Liver (tissue), 9 donors: Measurements from ENCODE around the gene SIGLEC14. TPM values are rescaled to one million over a fixed set of nuclear protein-coding genes. Genes with fewer than 3 reads are reported as not detected.

Experiments used
- DNase-seq: peaks from one replicate; pipeline ENCODE4 v3.0.0-alpha.2; 2017; ENCODE audit warnings: low spot score
- H3K27ac ChIP-seq, 2 donors: one replicate each; pipeline ENCODE4 v1.7.0; 2013; ENCODE audit warnings: inconsistent platforms in 2 of 2, low read length in 2 of 2, control low read depth in 1 of 2, low read depth in 1 of 2, mild to moderate bottlenecking in 1 of 2
- H3K27me3 ChIP-seq, 4 donors: one replicate each; pipeline versions ENCODE4 v1.6.1 to v1.7.0; 2013; ENCODE audit warnings: low read length in 3 of 4, inconsistent platforms in 1 of 4, mild to moderate bottlenecking in 1 of 4, moderate library complexity in 1 of 4; ENCODE audit not compliant: control insufficient read depth in 4 of 4, insufficient read depth in 4 of 4
- H3K36me3 ChIP-seq, 4 donors: one replicate each; pipeline versions ENCODE4 v1.6.1 to v1.7.0; 2013; ENCODE audit warnings: low read length in 3 of 4, mild to moderate bottlenecking in 3 of 4, low read depth in 1 of 4, moderate library complexity in 1 of 4; ENCODE audit not compliant: control insufficient read depth in 4 of 4, insufficient read depth in 3 of 4
- H3K4me1 ChIP-seq, 4 donors: one replicate each; pipeline versions ENCODE4 v1.6.1 to v1.7.0; 2013; ENCODE audit warnings: low read length in 3 of 4, mild to moderate bottlenecking in 3 of 4, moderate library complexity in 1 of 4; ENCODE audit not compliant: control insufficient read depth in 4 of 4, insufficient read depth in 4 of 4
- H3K4me3 ChIP-seq, 3 donors: one replicate each; pipeline versions ENCODE4 v1.6.1 to v1.7.0; 2013; ENCODE audit warnings: low read length in 3 of 3, control low read depth in 1 of 3, low read depth in 1 of 3, mild to moderate bottlenecking in 1 of 3
- H3K9ac ChIP-seq, 2 donors: one replicate each; pipeline ENCODE4 v1.7.0; 2013; ENCODE audit warnings: low read length in 2 of 2, mild to moderate bottlenecking in 2 of 2, moderate library complexity in 2 of 2, control low read depth in 1 of 2, low read depth in 1 of 2
- H3K9me3 ChIP-seq, 4 donors: one replicate each; pipeline versions ENCODE4 v1.6.1 to v1.7.0; 2013; ENCODE audit warnings: low read length in 3 of 4; ENCODE audit not compliant: control insufficient read depth in 4 of 4
- ATF3 ChIP-seq: IDR thresholded peaks from 2 replicates; pipeline ENCODE4 v1.6.1; 2016; ENCODE audit warnings: antibody characterized with exemption
- CTCF ChIP-seq: fragments of 150-350 bp; IDR thresholded peaks from 2 replicates; pipeline ENCODE4 v1.5.1; 2017; ENCODE audit warnings: improper control_type of control experiment, low read depth, low read length; ENCODE audit not compliant: missing input control
- FOXA1 ChIP-seq: IDR thresholded peaks from 2 replicates; pipeline ENCODE4 v1.6.1; 2016; ENCODE audit warnings: antibody characterized with exemption
- FOXA2 ChIP-seq: IDR thresholded peaks from 2 replicates; pipeline ENCODE4 v1.6.1; 2016; ENCODE audit warnings: antibody characterized with exemption
- GABPA ChIP-seq, 2 donors: IDR thresholded peaks in 1 of 2; conservative IDR thresholded peaks in 1 of 2; 2 replicates each; pipeline ENCODE4 v1.6.1; 2016; ENCODE audit warnings: antibody characterized with exemption in 2 of 2, mild to moderate bottlenecking in 1 of 2, moderate library complexity in 1 of 2
- HNF4A ChIP-seq, 2 donors: conservative IDR thresholded peaks; 2 replicates each; pipeline ENCODE4 v1.6.1; 2016; ENCODE audit warnings: antibody characterized with exemption in 2 of 2, mild to moderate bottlenecking in 2 of 2
- HNF4G ChIP-seq: IDR thresholded peaks from 2 replicates; pipeline ENCODE4 v1.6.1; 2016; ENCODE audit warnings: antibody characterized with exemption
- MAX ChIP-seq: IDR thresholded peaks from 2 replicates; pipeline ENCODE4 v1.6.1; 2016; ENCODE audit warnings: antibody characterized with exemption
- NR2F2 ChIP-seq: IDR thresholded peaks from 2 replicates; pipeline ENCODE4 v1.6.1; 2016; ENCODE audit warnings: antibody characterized with exemption
- RAD21 ChIP-seq, 2 donors: IDR thresholded peaks; 2 replicates each; pipeline ENCODE4 v1.6.1; 2016; ENCODE audit warnings: antibody characterized with exemption in 2 of 2, mild to moderate bottlenecking in 2 of 2
- REST ChIP-seq: IDR thresholded peaks from 2 replicates; pipeline ENCODE4 v1.6.1; 2016; ENCODE audit warnings: antibody characterized with exemption, mild to moderate bottlenecking
- RXRA ChIP-seq, 2 donors: IDR thresholded peaks; 2 replicates each; pipeline ENCODE4 v1.6.1; 2017 to 2018; ENCODE audit warnings: antibody characterized with exemption in 2 of 2, mild to moderate bottlenecking in 1 of 2
- SP1 ChIP-seq: IDR thresholded peaks from 2 replicates; pipeline ENCODE4 v1.6.1; 2018; ENCODE audit warnings: antibody characterized with exemption, mild to moderate bottlenecking
- TAF1 ChIP-seq: conservative IDR thresholded peaks from 2 replicates; pipeline ENCODE4 v1.6.1; 2016; ENCODE audit warnings: antibody characterized with exemption, mild to moderate bottlenecking
- YY1 ChIP-seq: IDR thresholded peaks from 2 replicates; pipeline ENCODE4 v1.6.1; 2016; ENCODE audit warnings: antibody characterized with exemption, mild to moderate bottlenecking
- ZBTB33 ChIP-seq: IDR thresholded peaks from 2 replicates; pipeline ENCODE4 v1.6.1; 2016; ENCODE audit warnings: antibody characterized with exemption
- WGBS: extraction: QIAGEN DNeasy Blood & Tissue Kit; methylation state at CpG from one replicate; pipeline ENCODE4 v1.1.7; 2013; 5-methylcytosine and 5-hydroxymethylcytosine counted together
- polyA plus RNA-seq, 2 donors: library from polyadenylated mRNA; stranded (reverse) in 1 of 2; unstranded in 1 of 2; fragments of 200-250 nt in 1 of 2; fragments of >200 nt in 1 of 2; fragmentation: Nextera tagmentation in 1 of 2; extraction: Ambion mirVana in 1 of 2; gene quantifications; one replicate each; pipeline versions ENCODE4 v1.2.1 to v1.2.3, GENCODE V29; 2013 to 2015
- total RNA-seq, 2 donors: library from RNA; depleted of rRNA; stranded (reverse); fragments of >200 nt; gene quantifications; one replicate each; pipeline ENCODE4 v1.2.3, GENCODE V29; 2014
- donor health status: healthy.
- donor health status: healthy.
- donor health status: healthy.
- donor health status: healthy.
- donor health status: healthy.

The SIGLEC14 gene
- total and polyA plus RNA-seq, 4 donors = 1.7 to 6.9 (median 3.2) TPM; not detected in 1

GRCh38 chr19:51688671-51689571 is 42.3 kb upstream of the SIGLEC14 start:
- Histone ChIP-seq H3K27me3 (peaks cover 0 to 8% (median 1%) of the 10 kb centered on the region in 4 donors), H3K9me3 (no peaks in the 10 kb centered on the region), H3K9ac (peak overlapping the region; percentile 47 to 53), H3K4me3 (peak overlapping the region in 2 of 3 donors; percentile 30 to 54), H3K36me3 (no peaks in the 10 kb centered on the region), H3K4me1 (peaks cover 0 to 6% (median 1%) of the 10 kb centered on the region in 4 donors), H3K27ac (peak overlapping the region; percentile 75 to 83)
- WGBS = 2% methylated on average over 63 of the region's 63 CpGs
- peak; percentile 76 for DNase-seq
- TF ChIP-seq HNF4G = no peak
- TF ChIP-seq NR2F2 = no peak
- TF ChIP-seq GABPA (IDR thresholded peaks at IDR 0.05 in 1 of 2, conservative IDR thresholded peaks at IDR 0.05 in 1 of 2) = no peak
- no peak for TF ChIP-seq FOXA1

GRCh38 chr19:51687791-51688670 is 41.4 kb upstream of the SIGLEC14 start:
- Histone ChIP-seq H3K27ac (peak overlapping the region; percentile 74 to 75), H3K36me3 (no peaks in the 10 kb centered on the region), H3K4me3 (peak overlapping the region in 1 of 3 donors; percentile 1), H3K9me3 (no peaks in the 10 kb centered on the region), H3K27me3 (peaks cover 0 to 8% (median 2%) of the 10 kb centered on the region in 4 donors), H3K9ac (peak overlapping the region in 1 of 2 donors; percentile 20), H3K4me1 (peaks cover 0 to 6% (median 1%) of the 10 kb centered on the region in 4 donors)
- no peak for DNase-seq
- no peak for TF ChIP-seq REST
- TF ChIP-seq NR2F2 = peak; percentile 31
- WGBS = 30% methylated on average over 22 of the region's 22 CpGs

- H3K4me1 ChIP-seq = peaks cover 0 to 2% (median 0%) of the 10 kb centered on the region in 4 donors
- DNase-seq = no peak
- no peak overlapping the region for H3K4me3 ChIP-seq
- no peaks in the 10 kb centered on the region for H3K36me3 ChIP-seq
- no peaks in the 10 kb centered on the region for H3K9me3 ChIP-seq
- no peak overlapping the region for H3K9ac ChIP-seq
- H3K27me3 ChIP-seq = peaks cover 0 to 8% (median 2%) of the 10 kb centered on the region in 4 donors
- no peak overlapping the region for H3K27ac ChIP-seq
- 81% methylated on average over 2 of the region's 2 CpGs for WGBS
- TF ChIP-seq CTCF = no peak
- no peak for TF ChIP-seq HNF4A (conservative IDR thresholded peaks at IDR 0.05)
- no peak for TF ChIP-seq HNF4G
- TF ChIP-seq NR2F2 = no peak
- no peak for TF ChIP-seq FOXA2
- TF ChIP-seq ZBTB33 = no peak
- TF ChIP-seq RXRA (IDR thresholded peaks at IDR 0.05) = no peak
- TF ChIP-seq GABPA (IDR thresholded peaks at IDR 0.05 in 1 of 2, conservative IDR thresholded peaks at IDR 0.05 in 1 of 2) = no peak
- TF ChIP-seq TAF1 = no peak
- TF ChIP-seq FOXA1 = no peak
- TF ChIP-seq MAX = no peak
- TF ChIP-seq ATF3 = no peak
- no peak for TF ChIP-seq RAD21 (IDR thresholded peaks at IDR 0.05)
- no peak for TF ChIP-seq SP1
- TF ChIP-seq YY1 = no peak
Measured at GRCh38 chr19:51686171-51686570, 39.5 kb upstream of the SIGLEC14 start.
